ENCODE data around the gene HECTD1.
A peak's percentile ranks its signal among the peaks of the same experiment; 100 is the strongest.
"Not testable (repeated sequence)": the region's sequence is repeated elsewhere in the genome, so short reads cannot be mapped to it uniquely, and the experiment has no call there.

Gene HECTD1

DNA sequence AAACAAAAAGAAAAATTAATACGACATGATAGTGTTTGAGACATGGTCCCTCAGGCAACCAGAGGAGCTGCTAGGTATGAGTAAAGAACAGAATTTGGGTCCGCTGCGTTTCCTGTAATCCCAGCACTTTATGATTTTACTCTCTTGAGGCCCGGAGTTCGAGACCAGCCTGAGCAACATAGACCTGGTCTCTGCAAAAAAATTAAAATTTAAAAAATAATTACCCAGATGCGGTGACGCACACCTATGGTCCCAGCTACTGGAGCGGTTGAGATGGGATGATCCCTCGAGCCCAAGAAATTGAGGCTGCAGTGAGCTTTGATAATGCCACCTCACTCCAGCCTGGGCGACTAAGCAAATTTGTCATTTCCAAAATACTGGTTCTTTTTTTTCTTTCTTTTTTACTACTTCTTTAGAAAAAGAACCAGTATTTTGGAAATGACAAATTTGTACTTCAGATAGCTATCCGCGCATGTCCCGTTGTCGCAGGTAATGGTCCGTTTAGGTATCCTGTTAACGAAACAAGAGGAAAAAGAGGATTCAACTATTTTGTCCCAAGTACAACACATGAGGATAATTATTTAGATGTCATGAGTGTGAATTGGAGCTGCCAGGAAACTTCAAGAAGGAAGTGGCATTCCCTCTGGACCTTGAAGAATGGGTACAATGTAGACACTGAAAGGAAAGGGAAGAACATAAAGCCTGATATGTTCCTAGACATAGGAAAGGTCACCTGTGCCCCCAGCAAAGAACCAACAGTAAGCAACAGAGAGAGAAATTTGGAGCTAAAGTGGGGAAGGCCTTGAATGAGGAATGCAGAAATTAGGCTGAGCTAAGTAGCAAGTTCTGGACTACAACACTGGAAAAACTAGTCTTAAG lies 1.2 kb upstream of the HECTD1 start:
- TF ChIP-seq, protein P1, sequence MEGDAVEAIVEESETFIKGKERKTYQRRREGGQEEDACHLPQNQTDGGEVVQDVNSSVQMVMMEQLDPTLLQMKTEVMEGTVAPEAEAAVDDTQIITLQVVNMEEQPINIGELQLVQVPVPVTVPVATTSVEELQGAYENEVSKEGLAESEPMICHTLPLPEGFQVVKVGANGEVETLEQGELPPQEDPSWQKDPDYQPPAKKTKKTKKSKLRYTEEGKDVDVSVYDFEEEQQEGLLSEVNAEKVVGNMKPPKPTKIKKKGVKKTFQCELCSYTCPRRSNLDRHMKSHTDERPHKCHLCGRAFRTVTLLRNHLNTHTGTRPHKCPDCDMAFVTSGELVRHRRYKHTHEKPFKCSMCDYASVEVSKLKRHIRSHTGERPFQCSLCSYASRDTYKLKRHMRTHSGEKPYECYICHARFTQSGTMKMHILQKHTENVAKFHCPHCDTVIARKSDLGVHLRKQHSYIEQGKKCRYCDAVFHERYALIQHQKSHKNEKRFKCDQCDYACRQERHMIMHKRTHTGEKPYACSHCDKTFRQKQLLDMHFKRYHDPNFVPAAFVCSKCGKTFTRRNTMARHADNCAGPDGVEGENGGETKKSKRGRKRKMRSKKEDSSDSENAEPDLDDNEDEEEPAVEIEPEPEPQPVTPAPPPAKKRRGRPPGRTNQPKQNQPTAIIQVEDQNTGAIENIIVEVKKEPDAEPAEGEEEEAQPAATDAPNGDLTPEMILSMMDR (IDR thresholded peaks at IDR 0.05; ENCODE audit: borderline replicate concordance, insufficient read depth, low read depth, low read length), result no peak
- H3K4me3 ChIP-seq (ENCODE audit: low read depth, low read length), result peak overlapping the region; percentile 3

DNA sequence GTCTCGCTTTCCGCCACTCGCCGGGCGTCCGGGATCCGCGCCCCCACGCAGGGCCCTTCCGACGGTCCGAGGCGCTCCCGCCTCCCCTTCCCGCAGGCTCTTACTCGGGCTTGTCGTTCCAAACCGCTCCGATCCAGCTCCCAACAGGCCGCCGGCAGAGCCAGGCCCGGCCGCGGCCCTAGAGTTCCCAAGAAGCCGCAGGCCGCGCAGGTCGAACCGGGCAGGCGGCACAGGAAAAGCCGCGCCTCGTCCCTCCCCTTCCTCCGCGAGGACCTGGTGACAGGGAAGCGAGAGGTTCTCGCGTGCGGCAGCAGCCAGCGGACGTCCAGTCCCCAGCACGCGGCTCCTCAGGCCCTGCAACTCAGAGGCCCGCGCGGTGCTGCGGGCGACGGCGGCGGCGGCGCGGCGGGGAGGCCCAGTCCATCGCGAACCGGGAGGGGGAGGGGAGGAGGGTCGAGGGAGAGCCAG lies 272 bp downstream of the HECTD1 start:
- peak overlapping the region; percentile 77 for H3K4me3 ChIP-seq (ENCODE audit: low read depth, low read length)
- TF ChIP-seq, protein P1 (IDR thresholded peaks at IDR 0.05; ENCODE audit: borderline replicate concordance, insufficient read depth, low read depth, low read length), result no peak

DNA sequence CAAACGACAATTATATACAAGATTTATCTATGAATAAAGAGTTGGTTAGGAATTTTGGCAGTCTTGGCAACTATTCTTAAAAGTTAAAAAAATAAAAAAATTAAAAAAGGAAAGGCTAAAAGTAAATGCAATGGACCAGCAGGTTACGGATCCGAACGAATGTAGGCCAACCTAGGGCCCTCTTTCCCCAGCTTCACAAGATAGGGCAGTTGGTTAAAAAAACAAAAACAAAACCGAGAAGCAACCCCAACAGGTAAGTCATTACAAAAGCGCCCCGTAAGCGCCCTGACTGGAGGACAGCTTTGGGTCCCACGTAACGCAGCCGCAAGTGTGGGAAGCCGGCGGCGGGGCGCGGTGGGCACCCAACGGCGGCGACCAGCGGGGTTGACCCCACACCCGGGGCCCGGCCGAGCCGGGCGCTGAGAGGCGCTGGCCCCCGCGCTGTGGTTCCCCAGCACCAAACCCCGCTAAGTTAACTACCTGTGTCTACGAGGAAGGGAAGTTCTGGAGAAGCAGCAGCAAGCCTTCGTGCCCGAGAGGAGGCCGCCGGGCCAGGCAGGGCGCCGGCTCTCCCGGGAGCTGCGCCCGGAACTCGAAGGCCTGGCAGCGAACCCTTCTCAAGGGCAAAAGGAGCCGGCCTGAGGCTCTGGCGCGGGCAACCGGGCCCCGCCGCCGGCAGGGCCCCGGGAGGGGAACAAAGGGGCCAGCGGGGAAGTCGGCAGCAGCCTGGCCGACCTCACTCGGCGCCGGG lies 882 bp downstream of the HECTD1 start:
- TF ChIP-seq, protein P1 (IDR thresholded peaks at IDR 0.05; ENCODE audit: borderline replicate concordance, insufficient read depth, low read depth, low read length), result no peak
- peak overlapping the region; percentile 77 for H3K4me3 ChIP-seq (ENCODE audit: low read depth, low read length)

DNA sequence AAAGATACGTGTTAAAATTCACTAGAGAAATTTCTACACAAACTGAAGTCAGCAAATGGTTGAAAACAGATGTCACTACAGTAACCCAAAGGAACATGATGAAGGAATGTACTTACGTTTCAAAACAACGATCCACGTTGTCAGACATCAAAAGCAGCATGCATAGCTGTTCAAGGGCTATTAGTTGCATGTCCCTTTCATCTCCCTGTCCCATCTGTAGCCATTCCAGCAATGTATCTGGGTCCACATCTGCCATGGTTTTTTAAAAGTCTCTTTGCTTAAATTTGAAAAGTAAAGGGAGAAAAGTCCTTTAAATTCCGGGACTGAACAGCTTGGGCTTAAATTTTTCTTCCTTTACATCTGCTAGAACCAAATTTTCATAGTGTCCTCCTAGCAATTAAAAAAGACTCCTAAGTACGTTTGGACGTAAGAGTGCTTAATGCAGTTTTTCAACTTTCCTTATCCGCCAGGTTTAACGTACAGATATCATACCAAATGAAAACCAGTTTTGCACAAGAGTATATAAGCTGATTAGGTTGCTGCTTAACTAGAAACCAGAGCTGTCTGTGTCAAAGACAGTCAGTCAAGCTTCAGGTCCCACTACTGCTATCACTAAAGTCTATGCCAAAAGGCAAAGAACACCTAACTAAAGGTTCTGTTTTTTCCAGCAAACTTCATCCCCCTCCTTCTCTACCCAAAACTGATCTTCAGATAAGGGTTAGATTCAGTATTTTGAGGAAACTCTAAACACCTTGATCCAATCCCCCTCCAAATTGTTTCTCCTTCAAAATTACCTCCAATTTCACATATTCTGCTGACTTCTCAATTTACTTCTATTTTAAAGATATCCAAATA lies 1.7 kb downstream of the HECTD1 start:
- TF ChIP-seq, protein P1 (IDR thresholded peaks at IDR 0.05; ENCODE audit: borderline replicate concordance, insufficient read depth, low read depth, low read length), result no peak
- H3K4me3 ChIP-seq (ENCODE audit: low read depth, low read length), result peak overlapping the region; percentile 77

DNA sequence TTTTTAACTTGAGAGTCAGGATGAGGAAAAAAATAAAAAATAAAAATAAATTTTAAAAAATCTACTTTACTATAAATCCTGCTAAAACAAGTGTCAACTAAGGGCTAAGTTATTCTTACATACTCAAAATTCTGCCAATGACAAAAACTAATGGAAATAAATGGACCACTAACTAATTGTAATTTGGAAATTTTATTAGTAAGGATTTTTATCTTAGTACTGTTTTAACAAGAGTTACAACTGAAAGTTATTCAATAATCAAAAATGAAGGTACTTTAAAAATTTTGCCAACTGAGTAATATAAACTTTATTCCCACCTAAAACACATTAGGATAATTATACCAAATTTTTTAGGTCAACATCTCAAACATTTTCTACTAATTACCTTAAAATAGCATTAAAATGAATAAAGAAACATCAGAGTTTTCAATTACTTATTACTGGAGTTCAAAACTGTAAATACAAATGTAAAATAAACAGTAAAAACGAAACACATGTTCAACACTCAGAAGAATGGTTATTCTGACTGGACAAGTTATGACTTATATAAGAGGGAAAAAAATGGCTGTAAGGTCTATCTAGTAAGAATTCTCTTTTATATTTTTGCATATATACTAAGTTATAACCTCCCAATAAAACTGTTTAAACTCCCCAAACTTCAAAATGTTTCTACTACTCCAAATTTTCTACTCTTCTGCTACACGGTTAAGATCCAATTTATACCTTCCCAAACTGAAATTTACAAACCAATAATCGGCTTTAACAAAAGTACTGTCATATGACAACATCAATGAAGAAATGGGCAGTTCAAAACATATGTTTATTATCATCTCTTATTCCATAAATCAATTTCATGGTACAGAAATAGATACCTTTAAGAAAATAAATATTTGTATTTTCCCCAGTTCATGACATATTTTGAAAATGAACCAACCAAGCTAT lies 2.7 kb downstream of the HECTD1 start:
- H3K4me3 ChIP-seq (ENCODE audit: low read depth, low read length), result no peak overlapping the region
- TF ChIP-seq, protein P1 (IDR thresholded peaks at IDR 0.05; ENCODE audit: borderline replicate concordance, insufficient read depth, low read depth, low read length), result no peak

DNA sequence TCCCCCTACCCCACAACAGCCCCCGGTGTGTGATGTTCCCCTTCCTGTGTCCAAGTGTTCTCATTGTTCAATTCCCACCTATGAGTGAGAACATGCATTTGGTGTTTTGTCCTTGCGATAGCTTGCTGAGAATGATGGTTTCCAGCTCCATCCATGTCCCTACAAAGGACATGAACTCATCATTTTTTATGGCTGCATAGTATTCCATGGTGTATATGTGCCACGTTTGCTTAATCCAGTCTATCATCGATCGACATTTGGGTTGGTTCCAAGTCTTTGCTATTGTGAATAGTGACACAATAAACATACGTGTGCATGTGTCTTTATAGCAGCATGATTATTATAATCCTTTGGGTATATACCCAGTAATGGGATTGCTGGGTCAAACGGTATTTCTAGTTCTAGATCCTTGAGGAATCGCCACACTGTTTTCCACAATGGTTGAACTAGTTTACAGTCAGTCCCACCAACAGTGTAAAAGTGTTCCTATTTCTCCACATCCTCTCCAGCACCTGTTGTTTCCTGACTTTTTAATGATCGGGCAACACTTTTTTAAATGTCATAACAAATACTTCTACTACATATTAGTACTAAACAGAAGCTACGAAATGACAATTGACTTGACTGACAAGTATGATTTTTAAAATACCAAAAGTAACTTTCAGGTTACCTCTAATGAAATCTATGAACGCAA lies 3.5 kb downstream of the HECTD1 start:
- not testable (repeated sequence) for H3K4me3 ChIP-seq (ENCODE audit: low read depth, low read length)
